HG03280 (cell line): Measurements from ENCODE around the gene RELA.
"Not testable (repeated sequence)": the region's sequence is repeated elsewhere in the genome, so short reads cannot be mapped to it uniquely, and the experiment has no call there.

Experiments used
- ATAC-seq: cut with Tn5 transposase; IDR thresholded peaks from one replicate; pipeline ENCODE4 v1.9.1; 2021; ENCODE audit warnings: mild to moderate bottlenecking, moderate library complexity; ENCODE audit not compliant: unreplicated experiment

RELA gene

GRCh38 chr11:65649656-65650546 is 12.8 kb downstream of the RELA start:
- no peak for ATAC-seq

GRCh38 chr11:65648997-65649493 is 13.7 kb downstream of the RELA start:
- no peak for ATAC-seq

- no peak for ATAC-seq
Observed at GRCh38 chr11:65646958-65647701, 15.6 kb downstream of the RELA start.

DNA sequence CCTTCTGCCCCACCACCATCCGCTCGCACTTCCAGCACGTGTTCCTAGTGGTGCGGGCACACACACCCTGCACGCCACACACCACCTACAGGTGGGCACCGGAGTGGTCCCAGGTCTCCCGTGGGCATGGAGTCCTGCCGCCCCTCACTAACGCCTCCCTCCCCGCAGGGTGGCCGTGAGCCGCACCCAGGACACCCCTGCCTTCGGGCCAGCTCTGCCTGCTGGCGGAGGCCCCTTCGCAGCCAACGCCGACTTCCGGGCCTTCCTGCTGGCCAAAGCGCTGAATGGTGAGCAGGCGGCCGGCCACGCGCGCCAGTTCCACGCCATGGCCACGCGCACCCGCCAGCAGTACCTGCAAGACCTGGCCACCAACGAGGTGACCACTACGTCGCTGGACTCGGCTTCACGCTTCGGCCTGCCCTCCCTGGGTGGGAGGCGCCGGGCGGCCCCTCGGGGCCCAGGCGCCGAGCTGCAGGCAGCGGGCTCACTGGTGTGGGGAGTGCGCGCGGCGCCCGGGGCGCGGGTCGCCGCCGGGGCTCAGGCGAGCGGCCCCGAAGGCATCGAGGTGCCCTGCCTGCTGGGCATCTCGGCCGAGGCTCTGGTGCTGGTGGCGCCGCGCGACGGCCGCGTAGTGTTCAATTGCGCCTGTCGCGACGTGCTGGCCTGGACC is 16.3 kb downstream of the RELA start:
- no peak for ATAC-seq

GRCh38 chr11:65645710-65646109 is 17.0 kb downstream of the RELA start:
- no peak for ATAC-seq

DNA sequence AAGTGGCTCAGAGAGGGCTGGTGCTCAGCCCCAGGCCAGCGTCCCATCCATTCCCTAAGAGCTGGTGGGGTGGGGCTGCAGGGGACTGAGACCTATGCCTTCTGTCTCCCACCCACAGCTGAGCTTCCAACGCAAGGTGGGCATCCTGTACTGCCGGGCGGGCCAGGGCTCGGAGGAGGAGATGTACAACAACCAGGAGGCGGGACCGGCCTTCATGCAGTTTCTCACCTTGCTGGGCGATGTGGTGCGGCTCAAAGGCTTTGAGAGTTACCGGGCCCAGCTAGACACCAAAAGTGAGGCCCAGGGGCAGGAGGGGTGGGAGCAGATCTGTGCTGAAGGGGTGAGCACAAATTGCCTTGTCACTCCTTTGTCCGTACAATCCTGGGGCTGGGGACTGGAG is 17.9 kb downstream of the RELA start:
- ATAC-seq: no peak

GRCh38 chr11:65643971-65644370 is 18.7 kb downstream of the RELA start:
- ATAC-seq: no peak

DNA sequence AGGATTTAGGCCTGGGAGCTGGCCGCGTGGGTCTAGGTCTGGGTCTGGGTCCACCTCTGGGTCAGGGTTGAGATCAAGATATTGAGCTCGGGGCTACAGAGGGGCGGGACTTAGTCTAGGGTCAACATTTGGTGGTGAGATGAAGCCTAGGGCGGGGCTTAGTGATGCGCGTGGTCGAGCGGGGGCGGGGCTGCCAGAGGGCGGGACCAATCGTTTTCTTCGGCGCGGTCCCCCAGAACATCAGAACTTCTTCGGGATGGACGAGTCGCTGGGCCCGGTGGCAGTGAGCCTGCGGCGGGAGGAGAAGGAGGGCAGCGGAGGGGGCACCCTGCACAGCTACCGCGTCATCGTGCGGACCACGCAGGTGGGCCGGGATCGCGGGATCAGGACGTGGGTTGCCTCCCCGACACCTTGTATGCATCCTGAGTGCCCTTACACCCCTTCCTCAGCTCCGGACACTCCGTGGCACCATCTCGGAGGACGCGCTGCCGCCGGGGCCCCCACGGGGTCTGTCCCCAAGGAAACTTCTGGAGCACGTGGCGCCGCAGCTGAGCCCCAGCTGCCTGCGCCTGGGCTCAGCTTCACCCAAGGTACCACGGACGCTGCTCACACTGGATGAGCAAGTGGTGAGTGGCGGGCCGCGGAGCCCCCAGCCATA is 20.6 kb downstream of the RELA start:
- no peak for ATAC-seq

DNA sequence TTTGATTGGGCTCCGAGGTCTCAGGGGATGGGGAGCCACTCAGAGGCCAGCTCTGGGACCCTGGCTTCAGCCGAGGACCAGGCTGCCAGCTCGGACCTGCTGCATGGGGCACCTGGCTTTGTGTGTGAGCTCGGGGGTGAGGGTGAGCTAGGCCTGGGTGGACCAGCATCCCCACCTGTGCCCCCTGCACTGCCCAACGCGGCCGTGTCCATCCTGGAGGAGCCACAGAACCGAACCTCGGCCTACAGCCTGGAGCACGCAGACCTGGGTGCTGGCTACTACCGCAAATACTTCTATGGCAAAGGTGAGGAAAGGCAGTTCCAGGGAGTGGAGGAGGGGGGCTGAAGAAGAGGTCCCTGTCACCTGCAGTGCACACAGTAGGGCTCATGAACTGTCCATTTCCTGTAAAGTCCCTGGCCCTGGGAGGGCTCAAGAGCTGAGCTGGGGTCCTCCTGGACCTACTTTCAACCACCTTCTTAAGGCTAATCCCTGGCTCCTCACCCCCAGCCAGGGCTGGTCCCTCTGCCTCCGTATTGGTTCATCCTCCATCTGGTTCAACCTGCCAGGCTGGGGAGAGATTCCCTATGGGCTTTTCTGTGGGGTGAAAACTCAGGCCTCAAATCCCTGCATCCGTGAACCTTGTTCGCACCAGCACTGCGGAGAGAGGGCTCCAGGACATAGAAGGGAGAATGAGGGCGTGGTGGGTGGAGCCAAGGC is 21.3 kb downstream of the RELA start:
- no peak for ATAC-seq

DNA sequence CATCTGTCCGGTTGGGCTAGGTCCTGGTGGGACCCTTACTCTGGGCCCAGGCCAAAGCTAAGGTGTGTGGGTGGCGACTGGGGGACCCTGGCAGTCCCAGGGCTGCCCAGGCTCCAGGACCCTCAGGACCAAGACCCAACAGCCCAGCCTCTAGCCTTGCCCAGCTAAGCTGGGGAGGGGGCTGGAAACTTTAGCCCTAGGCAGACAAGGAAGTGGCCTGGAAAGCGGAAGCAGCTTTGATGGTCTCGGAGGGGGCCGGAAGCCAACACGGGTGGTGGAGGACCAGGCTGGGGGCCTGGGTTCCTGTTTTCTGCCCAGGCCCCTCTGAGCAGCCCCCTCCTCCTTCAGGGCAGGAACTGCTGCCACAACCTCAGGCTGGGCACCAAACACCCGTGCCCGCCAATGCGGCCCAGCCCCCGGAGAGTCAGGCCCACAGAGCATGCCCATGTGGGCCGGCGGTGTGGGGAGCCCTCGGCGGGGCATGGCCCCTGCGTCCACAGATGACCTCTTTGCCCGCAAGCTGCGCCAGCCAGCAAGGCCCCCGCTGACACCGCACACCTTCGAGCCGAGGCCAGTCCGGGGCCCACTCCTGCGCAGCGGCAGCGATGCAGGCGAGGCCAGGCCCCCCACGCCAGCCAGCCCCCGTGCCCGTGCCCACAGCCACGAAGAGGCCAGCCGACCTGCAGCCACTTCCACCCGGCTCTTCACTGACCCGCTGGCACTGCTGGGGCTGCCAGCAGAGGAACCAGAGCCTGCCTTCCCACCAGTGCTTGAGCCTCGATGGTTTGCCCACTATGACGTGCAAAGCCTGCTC is 22.0 kb downstream of the RELA start:
- ATAC-seq: no peak

DNA sequence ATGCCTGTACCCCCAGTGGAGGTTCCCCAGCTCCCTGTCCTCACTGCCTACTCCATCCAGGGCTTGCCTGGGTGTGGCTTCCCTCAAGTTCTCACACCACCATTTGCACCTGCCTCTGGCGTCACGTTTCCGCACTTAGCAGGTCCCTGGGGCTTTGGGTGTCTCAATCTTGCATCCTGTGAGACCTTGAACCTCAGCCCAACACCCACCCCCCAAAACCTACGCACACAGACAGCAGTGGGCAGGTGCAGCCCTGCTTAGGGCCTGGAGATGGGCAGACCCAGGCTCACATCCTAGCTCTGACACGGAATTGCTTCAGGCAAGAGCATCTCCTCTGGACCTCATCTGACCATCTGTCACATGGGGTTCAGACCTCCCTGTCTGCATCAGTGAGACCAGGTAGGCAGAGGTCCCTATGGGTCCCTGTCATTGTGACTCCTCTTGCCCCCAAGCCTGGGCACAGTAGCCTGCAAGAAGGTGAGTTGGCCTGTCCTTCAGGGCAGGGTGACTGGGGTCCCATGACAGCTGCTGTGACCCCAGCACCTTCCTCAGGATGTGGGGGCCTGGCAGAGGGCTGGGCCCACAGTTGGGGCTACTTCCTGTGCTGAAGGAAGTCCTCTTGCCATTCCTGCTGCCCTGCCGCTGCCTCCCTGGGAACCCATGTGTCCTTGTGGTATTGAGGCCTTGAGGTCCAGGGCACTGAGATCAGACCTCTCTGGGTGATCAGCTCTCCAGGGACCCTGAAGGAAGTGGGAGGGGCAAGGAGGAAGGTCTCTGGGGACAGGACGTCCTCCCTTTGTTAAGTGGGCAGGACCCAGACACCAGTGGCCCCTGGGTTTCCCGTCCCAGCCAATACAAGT is 22.9 kb downstream of the RELA start:
- ATAC-seq: no peak

DNA sequence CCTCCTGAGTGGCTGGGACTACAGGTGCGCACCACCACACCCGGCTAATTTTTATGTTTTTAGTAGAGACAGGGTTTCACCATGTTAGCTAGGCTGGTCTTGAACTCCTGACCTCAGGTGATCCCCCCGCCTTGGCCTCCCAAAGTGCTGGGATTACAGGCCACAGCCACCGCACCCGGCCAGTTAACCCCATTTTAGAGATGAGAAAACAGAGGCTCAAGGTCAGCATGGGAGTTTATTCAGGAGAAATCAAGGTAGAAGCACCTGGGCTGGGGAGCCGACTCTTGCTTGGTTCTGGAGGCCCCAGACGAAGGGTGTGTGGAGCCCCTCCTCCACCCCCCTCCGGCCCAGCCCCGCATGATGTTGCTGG is 23.5 kb downstream of the RELA start:
- ATAC-seq: not testable (repeated sequence)

DNA sequence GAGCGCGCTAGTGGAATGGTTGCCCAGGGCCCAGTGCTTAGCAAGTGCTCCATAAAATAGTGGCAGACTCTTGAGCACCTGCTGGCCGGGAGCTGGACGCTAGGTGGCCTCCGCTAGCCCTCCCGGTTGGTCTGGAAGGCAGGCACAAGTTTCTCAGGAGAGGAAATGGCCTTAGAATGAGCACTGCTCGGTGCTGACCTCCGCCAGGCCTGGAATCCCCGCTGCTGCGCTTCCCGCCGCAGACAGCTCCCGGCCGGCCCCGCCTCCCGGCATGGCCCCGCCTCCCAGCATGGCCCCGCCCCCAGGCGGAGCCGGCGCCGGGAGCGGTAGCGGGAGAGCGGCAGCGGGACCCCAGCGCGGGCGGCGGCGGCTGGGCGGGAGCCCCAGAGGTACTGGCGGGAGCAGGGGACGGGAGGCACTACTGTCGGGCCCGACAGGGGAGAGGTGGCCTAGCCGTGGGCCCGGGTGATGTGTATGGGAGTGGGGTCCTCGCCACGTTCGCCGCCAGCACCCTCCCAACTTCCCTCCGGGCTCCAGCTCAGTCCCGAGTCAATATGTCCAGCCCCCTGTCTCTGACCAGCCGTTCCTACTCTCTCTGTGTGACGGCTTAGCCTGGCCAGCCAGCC is 24.8 kb downstream of the RELA start, which contains the start of gene SIPA1:
Gene SIPA1, plus strand, starts transcription at position 308 of the 626 bp plus-strand sequence. CDS start 2,821 bp downstream, outside the sequence.
- peak; percentile 55 for ATAC-seq

DNA sequence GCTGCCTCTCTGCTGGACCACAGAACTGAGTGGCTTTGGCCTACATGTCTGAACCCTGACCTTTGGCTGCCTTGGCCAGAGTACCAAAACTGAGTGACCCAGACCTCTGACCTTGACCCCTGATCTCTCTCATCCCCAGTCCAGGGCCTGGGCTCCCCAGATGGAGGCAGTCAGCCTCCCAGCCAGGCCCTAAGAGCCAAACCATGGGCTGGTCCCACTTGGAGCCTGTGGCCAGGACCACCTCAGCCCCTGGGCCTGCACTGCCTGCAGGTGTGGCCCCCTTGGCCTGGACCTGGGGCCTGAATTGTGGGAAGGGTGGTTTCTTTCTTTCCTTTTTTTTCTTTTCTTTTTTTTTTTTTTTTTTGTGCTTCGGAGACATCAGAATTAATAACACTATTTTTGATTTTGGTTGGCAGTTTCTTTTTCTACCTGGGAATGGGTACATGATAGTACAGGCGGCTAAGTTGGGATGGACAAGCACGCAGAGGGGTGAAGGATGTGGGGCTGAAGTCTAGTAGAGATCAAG is 25.6 kb downstream of the RELA start:
- no peak for ATAC-seq

- no peak for ATAC-seq
Observed at GRCh38 chr11:65636108-65637031, 26.3 kb downstream of the RELA start.

DNA sequence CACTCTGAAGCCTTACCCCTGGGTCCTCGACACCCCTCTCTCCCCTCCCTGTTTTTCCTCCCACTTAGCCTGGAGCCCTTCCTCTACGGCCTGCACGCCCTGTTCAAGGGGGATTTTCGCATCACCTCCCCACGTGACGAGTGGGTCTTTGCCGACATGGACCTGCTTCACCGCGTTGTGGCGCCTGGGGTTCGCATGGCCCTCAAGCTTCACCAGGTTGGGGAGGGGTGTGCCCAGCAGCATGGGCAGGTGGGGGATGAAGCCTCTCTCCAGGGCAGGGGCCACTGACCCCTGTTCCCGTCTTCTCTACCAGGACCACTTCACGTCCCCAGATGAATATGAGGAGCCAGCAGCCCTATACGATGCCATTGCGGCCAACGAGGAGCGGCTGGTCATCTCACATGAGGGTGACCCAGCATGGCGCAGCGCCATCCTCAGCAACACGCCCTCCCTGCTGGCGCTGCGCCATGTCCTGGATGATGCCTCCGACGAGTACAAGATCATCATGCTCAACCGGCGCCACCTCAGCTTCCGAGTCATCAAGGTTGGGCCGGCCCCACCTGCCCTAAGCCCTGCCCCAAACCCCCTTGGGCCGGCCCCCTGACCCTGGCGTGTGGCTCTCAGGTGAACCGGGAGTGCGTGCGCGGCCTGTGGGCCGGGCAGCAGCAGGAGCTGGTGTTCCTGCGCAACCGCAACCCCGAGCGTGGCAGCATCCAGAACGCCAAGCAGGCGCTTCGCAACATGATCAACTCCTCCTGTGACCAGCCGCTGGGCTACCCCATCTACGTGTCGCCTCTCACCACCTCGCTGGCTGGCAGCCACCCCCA is 27.6 kb downstream of the RELA start:
- no peak for ATAC-seq
